Measurements from ENCODE around the gene STOX1.

- TF ChIP-seq CTCF (conservative IDR thresholded peaks at IDR 0.05) = no peak
- TF ChIP-seq ZFX (IDR thresholded peaks at IDR 0.05) = no peak
Measured at GRCh38 chr10:68831961-68832455, 4.7 kb downstream of the STOX1 start.
